ENCODE results near the gene UXS1.

DNA sequence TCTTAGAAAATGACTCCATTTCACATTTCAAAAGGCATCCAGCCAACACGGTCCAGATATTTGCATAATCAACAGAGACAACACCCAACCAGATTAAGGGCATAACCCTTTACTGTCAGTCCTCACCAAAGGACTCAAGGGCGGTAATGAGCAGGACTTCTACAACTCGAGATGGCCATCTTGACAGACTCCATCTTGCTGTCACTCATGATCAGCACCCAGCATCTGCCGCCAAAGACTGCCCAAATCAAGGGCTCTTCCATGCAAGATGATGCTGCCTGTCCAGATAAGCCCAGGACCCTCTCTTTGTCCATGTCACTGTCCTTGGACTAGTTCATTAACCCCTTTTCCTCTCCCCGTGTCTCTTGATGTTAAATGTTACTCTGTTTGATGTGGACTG lies 77.9 kb downstream of the UXS1 start:
- TF ChIP-seq EP300 (IDR thresholded peaks at IDR 0.05) (no peak), POLR2A (IDR thresholded peaks at IDR 0.05) (no peak)
- TF ChIP-seq, protein P1, sequence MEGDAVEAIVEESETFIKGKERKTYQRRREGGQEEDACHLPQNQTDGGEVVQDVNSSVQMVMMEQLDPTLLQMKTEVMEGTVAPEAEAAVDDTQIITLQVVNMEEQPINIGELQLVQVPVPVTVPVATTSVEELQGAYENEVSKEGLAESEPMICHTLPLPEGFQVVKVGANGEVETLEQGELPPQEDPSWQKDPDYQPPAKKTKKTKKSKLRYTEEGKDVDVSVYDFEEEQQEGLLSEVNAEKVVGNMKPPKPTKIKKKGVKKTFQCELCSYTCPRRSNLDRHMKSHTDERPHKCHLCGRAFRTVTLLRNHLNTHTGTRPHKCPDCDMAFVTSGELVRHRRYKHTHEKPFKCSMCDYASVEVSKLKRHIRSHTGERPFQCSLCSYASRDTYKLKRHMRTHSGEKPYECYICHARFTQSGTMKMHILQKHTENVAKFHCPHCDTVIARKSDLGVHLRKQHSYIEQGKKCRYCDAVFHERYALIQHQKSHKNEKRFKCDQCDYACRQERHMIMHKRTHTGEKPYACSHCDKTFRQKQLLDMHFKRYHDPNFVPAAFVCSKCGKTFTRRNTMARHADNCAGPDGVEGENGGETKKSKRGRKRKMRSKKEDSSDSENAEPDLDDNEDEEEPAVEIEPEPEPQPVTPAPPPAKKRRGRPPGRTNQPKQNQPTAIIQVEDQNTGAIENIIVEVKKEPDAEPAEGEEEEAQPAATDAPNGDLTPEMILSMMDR (IDR thresholded peaks at IDR 0.05): no peak

Data from sigmoid colon (tissue), 4 donors.